C4-2B (cell line): ENCODE data around the gene DRD1.

Experiments used
- ZFX ChIP-seq: fragments of 450-650 bp; IDR thresholded peaks from 2 replicates; pipeline ENCODE4 v1.6.1; 2017
- TF ChIP-seq, protein P1 (sequence below): fragments of 450-650 bp; conservative IDR thresholded peaks from 2 replicates; pipeline ENCODE4 v1.5.1; 2017; ENCODE audit warnings: mild to moderate bottlenecking

- TF ChIP-seq, protein P1, sequence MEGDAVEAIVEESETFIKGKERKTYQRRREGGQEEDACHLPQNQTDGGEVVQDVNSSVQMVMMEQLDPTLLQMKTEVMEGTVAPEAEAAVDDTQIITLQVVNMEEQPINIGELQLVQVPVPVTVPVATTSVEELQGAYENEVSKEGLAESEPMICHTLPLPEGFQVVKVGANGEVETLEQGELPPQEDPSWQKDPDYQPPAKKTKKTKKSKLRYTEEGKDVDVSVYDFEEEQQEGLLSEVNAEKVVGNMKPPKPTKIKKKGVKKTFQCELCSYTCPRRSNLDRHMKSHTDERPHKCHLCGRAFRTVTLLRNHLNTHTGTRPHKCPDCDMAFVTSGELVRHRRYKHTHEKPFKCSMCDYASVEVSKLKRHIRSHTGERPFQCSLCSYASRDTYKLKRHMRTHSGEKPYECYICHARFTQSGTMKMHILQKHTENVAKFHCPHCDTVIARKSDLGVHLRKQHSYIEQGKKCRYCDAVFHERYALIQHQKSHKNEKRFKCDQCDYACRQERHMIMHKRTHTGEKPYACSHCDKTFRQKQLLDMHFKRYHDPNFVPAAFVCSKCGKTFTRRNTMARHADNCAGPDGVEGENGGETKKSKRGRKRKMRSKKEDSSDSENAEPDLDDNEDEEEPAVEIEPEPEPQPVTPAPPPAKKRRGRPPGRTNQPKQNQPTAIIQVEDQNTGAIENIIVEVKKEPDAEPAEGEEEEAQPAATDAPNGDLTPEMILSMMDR, result peak; percentile 85
- no peak for TF ChIP-seq ZFX
Measured at GRCh38 chr5:175464074-175464941, 20.3 kb upstream of the DRD1 start.
